IPS DF 19.7 (cell line): Measurements from ENCODE around the gene CAMK2G.
"Not testable (repeated sequence)": the region's sequence is repeated elsewhere in the genome, so short reads cannot be mapped to it uniquely, and the experiment has no call there.

Experiments
- DNase-seq: peaks from one replicate; pipeline ENCODE4 v3.0.0-alpha.2; 2013; ENCODE audit warnings: low read depth, low spot score

The CAMK2G gene

GRCh38 chr10:73902351-73902750 is 28.0 kb upstream of the CAMK2G start:
- no peak for DNase-seq

GRCh38 chr10:73901261-73901660 is 26.9 kb upstream of the CAMK2G start:
- no peak for DNase-seq

- no peak for DNase-seq
Measured at GRCh38 chr10:73900064-73900463, 25.7 kb upstream of the CAMK2G start.

GRCh38 chr10:73899423-73899822 is 25.1 kb upstream of the CAMK2G start:
- no peak for DNase-seq

GRCh38 chr10:73898730-73899410 is 24.5 kb upstream of the CAMK2G start:
- DNase-seq = no peak

- DNase-seq = no peak
Measured at GRCh38 chr10:73897693-73898092, 23.3 kb upstream of the CAMK2G start.

- DNase-seq = not testable (repeated sequence)
Measured at GRCh38 chr10:73895381-73895780, 21.0 kb upstream of the CAMK2G start.

GRCh38 chr10:73894245-73894971 is 20.1 kb upstream of the CAMK2G start:
- no peak for DNase-seq

- DNase-seq = no peak
Measured at GRCh38 chr10:73893426-73893825, 19.1 kb upstream of the CAMK2G start.

- DNase-seq = no peak
Measured at GRCh38 chr10:73892310-73893030, 18.1 kb upstream of the CAMK2G start.

GRCh38 chr10:73891540-73891939 is 17.2 kb upstream of the CAMK2G start:
- DNase-seq = no peak

GRCh38 chr10:73890830-73891229 is 16.5 kb upstream of the CAMK2G start:
- not testable (repeated sequence) for DNase-seq

- DNase-seq = no peak
Measured at GRCh38 chr10:73890261-73890660, 15.9 kb upstream of the CAMK2G start.

- not testable (repeated sequence) for DNase-seq
Measured at GRCh38 chr10:73889416-73889815, 15.1 kb upstream of the CAMK2G start.

GRCh38 chr10:73889014-73889413 is 14.7 kb upstream of the CAMK2G start:
- DNase-seq = no peak

- no peak for DNase-seq
Measured at GRCh38 chr10:73888514-73888913, 14.2 kb upstream of the CAMK2G start.

- DNase-seq = no peak
Measured at GRCh38 chr10:73887294-73888039, 13.1 kb upstream of the CAMK2G start.

GRCh38 chr10:73886661-73887293 is 12.4 kb upstream of the CAMK2G start:
- no peak for DNase-seq

GRCh38 chr10:73886085-73886529 is 11.8 kb upstream of the CAMK2G start:
- no peak for DNase-seq

- DNase-seq = no peak
Measured at GRCh38 chr10:73884017-73884416, 9.7 kb upstream of the CAMK2G start.

- no peak for DNase-seq
Measured at GRCh38 chr10:73881221-73881919, 7.0 kb upstream of the CAMK2G start.
